Left ventricle myocardium inferior (tissue), 1 donor: ENCODE measurements around the gene BEND3. TPM values are rescaled to one million over a fixed set of nuclear protein-coding genes. Genes with fewer than 3 reads are reported as not detected.
"Not testable (repeated sequence)": the region's sequence is repeated elsewhere in the genome, so short reads cannot be mapped to it uniquely, and the experiment has no call there.

Experiments used
- DNase-seq: peaks from one replicate; pipeline ENCODE4 v3.0.0-alpha.2; 2020
- H3K27ac ChIP-seq: fragments of 200-600 bp; replicated peaks from 2 replicates; pipeline ENCODE4 v1.8.0; 2021
- H3K27me3 ChIP-seq: fragments of 200-600 bp; 2 replicates; pipeline ENCODE4 v1.8.0; 2021; ENCODE audit warnings: low read depth
- H3K36me3 ChIP-seq: fragments of 200-600 bp; 2 replicates; pipeline ENCODE4 v1.8.0; 2021
- H3K4me1 ChIP-seq: fragments of 200-600 bp; 2 replicates; pipeline ENCODE4 v1.8.0; 2021
- H3K4me3 ChIP-seq: fragments of 200-600 bp; 2 replicates; pipeline ENCODE4 v1.8.0; 2021; ENCODE audit warnings: mild to moderate bottlenecking, moderate library complexity
- H3K9me3 ChIP-seq: fragments of 200-600 bp; replicated peaks from 2 replicates; pipeline ENCODE4 v1.8.0; 2021
- CTCF ChIP-seq: fragments of 200-600 bp; IDR thresholded peaks from 2 replicates; pipeline ENCODE4 v1.8.0; 2021; ENCODE audit warnings: antibody characterized with exemption, mild to moderate bottlenecking, borderline replicate concordance
- intact Hi-C: fragments of 100-400 bp; cut with micrococcal nuclease; formaldehyde crosslinking; loops from one replicate; pipeline ENCODE4 v1.11.0; 2022
- total RNA-seq: library from RNA; stranded (reverse); fragmentation: NEBNext Ultra II Directional; extraction: Animal tissue kit (Norgen Biotek cat#: 25700); gene quantifications from one replicate; pipeline ENCODE4 v1.2.1, GENCODE V29; 2021
- donor health status: DM: no; HTN: yes; CAD: no; lungs with severe emphysema.

Gene BEND3
- total RNA-seq, 1 donor from 2014 or later: 1.5 TPM

DNA sequence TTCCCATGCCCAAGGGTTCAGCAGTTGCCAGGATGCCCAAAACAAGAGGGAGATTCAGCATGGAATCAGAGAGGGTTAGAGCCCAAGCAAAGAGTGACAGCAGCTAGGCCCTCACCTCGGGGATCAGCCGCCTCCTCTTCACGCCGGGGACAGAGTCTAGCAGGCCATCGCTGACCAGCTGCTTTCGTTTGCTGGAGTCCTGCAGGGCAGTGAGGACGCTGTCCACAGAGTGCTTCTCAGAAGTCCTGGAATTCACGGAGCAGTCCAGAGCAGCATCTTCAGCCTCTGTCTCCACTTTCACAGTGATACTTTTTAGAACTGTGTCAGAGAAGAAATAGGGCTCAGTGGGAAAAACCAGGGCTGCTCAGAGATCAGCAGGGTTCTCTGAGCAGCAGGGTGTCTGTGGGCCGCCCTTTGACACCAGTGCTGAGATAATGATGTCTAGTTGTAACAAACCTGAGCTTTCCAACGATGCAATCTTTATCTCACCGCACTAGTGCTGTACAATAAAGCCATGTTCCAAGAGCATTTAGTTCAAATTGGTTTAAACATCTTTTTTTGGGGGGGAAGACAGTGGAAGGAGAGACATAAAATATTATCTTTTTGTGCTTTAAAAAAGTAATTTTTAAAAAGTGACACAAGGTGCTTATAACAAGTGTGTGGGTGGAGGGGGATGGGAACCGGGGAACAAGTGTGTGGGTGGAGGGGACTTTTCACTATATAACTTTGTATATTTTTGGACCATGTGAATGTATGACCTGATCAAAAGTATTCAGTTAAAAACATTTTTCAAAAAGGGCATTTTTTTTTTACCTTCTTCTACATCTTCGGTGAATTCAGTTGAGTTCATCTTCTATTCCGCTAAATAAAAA, 16.6 kb downstream of the BEND3 start:
- no peak for TF ChIP-seq CTCF
- no peaks in the 10 kb centered on the region for H3K36me3 ChIP-seq
- intact Hi-C loops: no loop called here
- no peak overlapping the region for H3K4me3 ChIP-seq
- no peaks in the 10 kb centered on the region for H3K9me3 ChIP-seq
- H3K4me1 ChIP-seq: peaks cover 6% of the 10 kb centered on the region
- no peaks in the 10 kb centered on the region for H3K27me3 ChIP-seq
- DNase-seq: no peak
- H3K27ac ChIP-seq: no peak overlapping the region

- DNase-seq, H3K36me3 ChIP-seq, H3K9me3 ChIP-seq, H3K27ac ChIP-seq, H3K27me3 ChIP-seq, H3K4me1 ChIP-seq, intact Hi-C loops, H3K4me3 ChIP-seq: not testable (repeated sequence)
Measured at GRCh38 chr6:107084459-107084858, 30.9 kb downstream of the BEND3 start.

DNA sequence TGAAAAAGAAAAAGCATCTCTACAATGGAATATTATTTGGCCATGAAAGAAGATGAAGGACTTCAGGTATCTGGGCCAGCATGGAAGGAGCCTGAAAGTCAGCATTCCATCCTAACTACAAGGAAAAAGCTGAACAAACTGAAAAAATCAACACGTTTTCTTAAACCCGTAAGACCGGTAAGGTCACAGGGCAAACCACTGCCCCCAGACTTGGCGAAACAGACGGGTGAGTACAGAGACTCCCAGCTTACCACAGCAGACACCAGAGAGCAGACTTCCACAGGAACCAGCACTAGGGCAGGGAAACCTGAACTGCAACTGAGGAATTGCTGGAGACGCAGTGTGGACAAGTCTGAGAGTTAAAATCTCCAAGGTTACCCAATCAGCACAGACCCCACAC, 31.4 kb downstream of the BEND3 start:
- no peaks in the 10 kb centered on the region for H3K4me1 ChIP-seq
- TF ChIP-seq CTCF: no peak
- H3K36me3 ChIP-seq: no peaks in the 10 kb centered on the region
- peaks cover 4% of the 10 kb centered on the region for H3K9me3 ChIP-seq
- no peak overlapping the region for H3K4me3 ChIP-seq
- DNase-seq: no peak
- H3K27me3 ChIP-seq: no peaks in the 10 kb centered on the region
- intact Hi-C loops: no loop called here
- no peak overlapping the region for H3K27ac ChIP-seq

- Histone ChIP-seq H3K4me1 (no peaks in the 10 kb centered on the region), H3K27ac (no peak overlapping the region), H3K27me3 (no peaks in the 10 kb centered on the region), H3K9me3 (peaks cover 4% of the 10 kb centered on the region), H3K4me3 (no peak overlapping the region), H3K36me3 (no peaks in the 10 kb centered on the region)
- intact Hi-C loops: no loop called here
- no peak for TF ChIP-seq CTCF
- no peak for DNase-seq
Measured at GRCh38 chr6:107083047-107083768, 32.1 kb downstream of the BEND3 start.

- peaks cover 4% of the 10 kb centered on the region for H3K9me3 ChIP-seq
- DNase-seq: no peak
- H3K4me3 ChIP-seq: no peak overlapping the region
- no peak overlapping the region for H3K27ac ChIP-seq
- intact Hi-C loops: no loop called here
- no peaks in the 10 kb centered on the region for H3K4me1 ChIP-seq
- TF ChIP-seq CTCF: peak; percentile 17
- H3K27me3 ChIP-seq: no peaks in the 10 kb centered on the region
- H3K36me3 ChIP-seq: no peaks in the 10 kb centered on the region
Measured at GRCh38 chr6:107082045-107082444, 33.3 kb downstream of the BEND3 start.

GRCh38 chr6:107080036-107080435, 35.3 kb downstream of the BEND3 start:
- intact Hi-C loops: no loop called here
- no peak for DNase-seq
- H3K36me3 ChIP-seq: no peaks in the 10 kb centered on the region
- no peaks in the 10 kb centered on the region for H3K4me1 ChIP-seq
- H3K27ac ChIP-seq: no peak overlapping the region
- H3K27me3 ChIP-seq: no peaks in the 10 kb centered on the region
- no peak overlapping the region for H3K4me3 ChIP-seq
- H3K9me3 ChIP-seq: peaks cover 4% of the 10 kb centered on the region
- peak; percentile 35 for TF ChIP-seq CTCF
